ENCODE results near the gene CCDC27.

- TF ChIP-seq CTCF (IDR thresholded peaks at IDR 0.05) (no peak), ZFX (IDR thresholded peaks at IDR 0.05; ENCODE audit: borderline replicate concordance) (no peak)
Measured at GRCh38 chr1:3821004-3821403, 68.8 kb downstream of the CCDC27 start.

Data from 22Rv1 (cell line).